Liver (tissue), 9 donors: Measurements from ENCODE around the gene RHOV. TPM values are rescaled to one million over a fixed set of nuclear protein-coding genes. Genes with fewer than 3 reads are reported as not detected.

Experiments used
- DNase-seq: peaks from one replicate; pipeline ENCODE4 v3.0.0-alpha.2; 2017; ENCODE audit warnings: low spot score
- H3K27ac ChIP-seq, 2 donors: one replicate each; pipeline ENCODE4 v1.7.0; 2013; ENCODE audit warnings: inconsistent platforms in 2 of 2, low read length in 2 of 2, control low read depth in 1 of 2, low read depth in 1 of 2, mild to moderate bottlenecking in 1 of 2
- H3K27me3 ChIP-seq, 4 donors: one replicate each; pipeline versions ENCODE4 v1.6.1 to v1.7.0; 2013; ENCODE audit warnings: low read length in 3 of 4, inconsistent platforms in 1 of 4, mild to moderate bottlenecking in 1 of 4, moderate library complexity in 1 of 4; ENCODE audit not compliant: control insufficient read depth in 4 of 4, insufficient read depth in 4 of 4
- H3K36me3 ChIP-seq, 4 donors: one replicate each; pipeline versions ENCODE4 v1.6.1 to v1.7.0; 2013; ENCODE audit warnings: low read length in 3 of 4, mild to moderate bottlenecking in 3 of 4, low read depth in 1 of 4, moderate library complexity in 1 of 4; ENCODE audit not compliant: control insufficient read depth in 4 of 4, insufficient read depth in 3 of 4
- H3K4me1 ChIP-seq, 4 donors: one replicate each; pipeline versions ENCODE4 v1.6.1 to v1.7.0; 2013; ENCODE audit warnings: low read length in 3 of 4, mild to moderate bottlenecking in 3 of 4, moderate library complexity in 1 of 4; ENCODE audit not compliant: control insufficient read depth in 4 of 4, insufficient read depth in 4 of 4
- H3K4me3 ChIP-seq, 3 donors: one replicate each; pipeline versions ENCODE4 v1.6.1 to v1.7.0; 2013; ENCODE audit warnings: low read length in 3 of 3, control low read depth in 1 of 3, low read depth in 1 of 3, mild to moderate bottlenecking in 1 of 3
- H3K9ac ChIP-seq, 2 donors: one replicate each; pipeline ENCODE4 v1.7.0; 2013; ENCODE audit warnings: low read length in 2 of 2, mild to moderate bottlenecking in 2 of 2, moderate library complexity in 2 of 2, control low read depth in 1 of 2, low read depth in 1 of 2
- H3K9me3 ChIP-seq, 4 donors: one replicate each; pipeline versions ENCODE4 v1.6.1 to v1.7.0; 2013; ENCODE audit warnings: low read length in 3 of 4; ENCODE audit not compliant: control insufficient read depth in 4 of 4
- ATF3 ChIP-seq: IDR thresholded peaks from 2 replicates; pipeline ENCODE4 v1.6.1; 2016; ENCODE audit warnings: antibody characterized with exemption
- CTCF ChIP-seq: fragments of 150-350 bp; IDR thresholded peaks from 2 replicates; pipeline ENCODE4 v1.5.1; 2017; ENCODE audit warnings: improper control_type of control experiment, low read depth, low read length; ENCODE audit not compliant: missing input control
- EGR1 ChIP-seq, 2 donors: IDR thresholded peaks; 2 replicates each; pipeline ENCODE4 v1.6.1; 2016 to 2018; ENCODE audit warnings: antibody characterized with exemption in 2 of 2, low read depth in 2 of 2
- FOXA1 ChIP-seq: IDR thresholded peaks from 2 replicates; pipeline ENCODE4 v1.6.1; 2016; ENCODE audit warnings: antibody characterized with exemption
- FOXA2 ChIP-seq: IDR thresholded peaks from 2 replicates; pipeline ENCODE4 v1.6.1; 2016; ENCODE audit warnings: antibody characterized with exemption
- GABPA ChIP-seq, 2 donors: IDR thresholded peaks in 1 of 2; conservative IDR thresholded peaks in 1 of 2; 2 replicates each; pipeline ENCODE4 v1.6.1; 2016; ENCODE audit warnings: antibody characterized with exemption in 2 of 2, mild to moderate bottlenecking in 1 of 2, moderate library complexity in 1 of 2
- HNF4A ChIP-seq, 2 donors: conservative IDR thresholded peaks; 2 replicates each; pipeline ENCODE4 v1.6.1; 2016; ENCODE audit warnings: antibody characterized with exemption in 2 of 2, mild to moderate bottlenecking in 2 of 2
- HNF4G ChIP-seq: IDR thresholded peaks from 2 replicates; pipeline ENCODE4 v1.6.1; 2016; ENCODE audit warnings: antibody characterized with exemption
- JUND ChIP-seq, 2 donors: IDR thresholded peaks; 2 replicates each; pipeline ENCODE4 v1.6.1; 2016; ENCODE audit warnings: antibody characterized with exemption in 2 of 2
- MAX ChIP-seq: IDR thresholded peaks from 2 replicates; pipeline ENCODE4 v1.6.1; 2016; ENCODE audit warnings: antibody characterized with exemption
- NR2F2 ChIP-seq: IDR thresholded peaks from 2 replicates; pipeline ENCODE4 v1.6.1; 2016; ENCODE audit warnings: antibody characterized with exemption
- RAD21 ChIP-seq, 2 donors: IDR thresholded peaks; 2 replicates each; pipeline ENCODE4 v1.6.1; 2016; ENCODE audit warnings: antibody characterized with exemption in 2 of 2, mild to moderate bottlenecking in 2 of 2
- RXRA ChIP-seq, 2 donors: IDR thresholded peaks; 2 replicates each; pipeline ENCODE4 v1.6.1; 2017 to 2018; ENCODE audit warnings: antibody characterized with exemption in 2 of 2, mild to moderate bottlenecking in 1 of 2
- SP1 ChIP-seq: IDR thresholded peaks from 2 replicates; pipeline ENCODE4 v1.6.1; 2018; ENCODE audit warnings: antibody characterized with exemption, mild to moderate bottlenecking
- TAF1 ChIP-seq: conservative IDR thresholded peaks from 2 replicates; pipeline ENCODE4 v1.6.1; 2016; ENCODE audit warnings: antibody characterized with exemption, mild to moderate bottlenecking
- YY1 ChIP-seq: IDR thresholded peaks from 2 replicates; pipeline ENCODE4 v1.6.1; 2016; ENCODE audit warnings: antibody characterized with exemption, mild to moderate bottlenecking
- ZBTB33 ChIP-seq: IDR thresholded peaks from 2 replicates; pipeline ENCODE4 v1.6.1; 2016; ENCODE audit warnings: antibody characterized with exemption
- WGBS: extraction: QIAGEN DNeasy Blood & Tissue Kit; methylation state at CpG from one replicate; pipeline ENCODE4 v1.1.7; 2013; 5-methylcytosine and 5-hydroxymethylcytosine counted together
- polyA plus RNA-seq, 2 donors: library from polyadenylated mRNA; stranded (reverse) in 1 of 2; unstranded in 1 of 2; fragments of 200-250 nt in 1 of 2; fragments of >200 nt in 1 of 2; fragmentation: Nextera tagmentation in 1 of 2; extraction: Ambion mirVana in 1 of 2; gene quantifications; one replicate each; pipeline versions ENCODE4 v1.2.1 to v1.2.3, GENCODE V29; 2013 to 2015
- total RNA-seq, 2 donors: library from RNA; depleted of rRNA; stranded (reverse); fragments of >200 nt; gene quantifications; one replicate each; pipeline ENCODE4 v1.2.3, GENCODE V29; 2014
- donor health status: healthy.
- donor health status: healthy.
- donor health status: healthy.
- donor health status: healthy.
- donor health status: healthy.

RHOV gene
- total and polyA plus RNA-seq, 4 donors: 0.05 TPM; not detected in 3

- H3K4me1 ChIP-seq: peaks cover 22 to 47% (median 45%) of the 10 kb centered on the region in 4 donors
Measured at GRCh38 chr15:40912478-40912877, 38.4 kb upstream of the RHOV start.

GRCh38 chr15:40911693-40912092 is 37.7 kb upstream of the RHOV start:
- Histone ChIP-seq H3K4me1 (peaks cover 29 to 54% (median 50%) of the 10 kb centered on the region in 4 donors), H3K27me3 (no peaks in the 10 kb centered on the region), H3K9me3 (no peaks in the 10 kb centered on the region), H3K27ac (peak overlapping the region; percentile 17 to 89), H3K4me3 (no peak overlapping the region), H3K9ac (no peak overlapping the region), H3K36me3 (no peaks in the 10 kb centered on the region)
- 56% methylated on average over 2 of the region's 2 CpGs for WGBS
- DNase-seq: no peak
- no peak for TF ChIP-seq EGR1 (IDR thresholded peaks at IDR 0.05; ENCODE audit: low read depth in 2 of 2)
- TF ChIP-seq HNF4G: no peak
- TF ChIP-seq GABPA (IDR thresholded peaks at IDR 0.05 in 1 of 2, conservative IDR thresholded peaks at IDR 0.05 in 1 of 2): no peak
- no peak for TF ChIP-seq YY1
- peak in 1 of 2 donors; percentile 6 for TF ChIP-seq RAD21 (IDR thresholded peaks at IDR 0.05)
- TF ChIP-seq MAX: no peak
- TF ChIP-seq NR2F2: no peak
- TF ChIP-seq HNF4A (conservative IDR thresholded peaks at IDR 0.05): peak; percentile 55
- peak; percentile 18 for TF ChIP-seq FOXA1
- TF ChIP-seq SP1: peak; percentile 50
- TF ChIP-seq TAF1: no peak
- peak; percentile 55 to 57 for TF ChIP-seq RXRA (IDR thresholded peaks at IDR 0.05)

More at GRCh38 chr15:40912478-40912877, 38.4 kb upstream of the RHOV start:
- no peak overlapping the region for H3K27ac ChIP-seq
- H3K36me3 ChIP-seq: no peaks in the 10 kb centered on the region
- no peaks in the 10 kb centered on the region for H3K27me3 ChIP-seq
- DNase-seq: no peak
- no peaks in the 10 kb centered on the region for H3K9me3 ChIP-seq
- H3K4me3 ChIP-seq: no peak overlapping the region
- WGBS: 88% methylated on average over 6 of the region's 6 CpGs
- no peak overlapping the region for H3K9ac ChIP-seq
- no peak for TF ChIP-seq ZBTB33
- TF ChIP-seq ATF3: no peak
- no peak for TF ChIP-seq RAD21 (IDR thresholded peaks at IDR 0.05)
- TF ChIP-seq YY1: no peak
- no peak for TF ChIP-seq FOXA1
- TF ChIP-seq NR2F2: no peak
- TF ChIP-seq MAX: no peak
- no peak for TF ChIP-seq JUND (IDR thresholded peaks at IDR 0.05)
- no peak for TF ChIP-seq SP1
- no peak for TF ChIP-seq EGR1 (IDR thresholded peaks at IDR 0.05; ENCODE audit: low read depth in 2 of 2)

GRCh38 chr15:40911141-40911540 is 37.1 kb upstream of the RHOV start:
- Histone ChIP-seq H3K27me3 (no peaks in the 10 kb centered on the region), H3K27ac (peak overlapping the region; percentile 17 to 89), H3K9me3 (no peaks in the 10 kb centered on the region), H3K9ac (no peak overlapping the region), H3K4me3 (no peak overlapping the region), H3K4me1 (peaks cover 33 to 60% (median 54%) of the 10 kb centered on the region in 4 donors), H3K36me3 (no peaks in the 10 kb centered on the region)
- WGBS: 78% methylated on average over 7 of the region's 7 CpGs
- DNase-seq: no peak
- TF ChIP-seq YY1: no peak
- no peak for TF ChIP-seq CTCF
- TF ChIP-seq FOXA1: no peak
- TF ChIP-seq ZBTB33: no peak
- TF ChIP-seq HNF4G: no peak
- no peak for TF ChIP-seq RXRA (IDR thresholded peaks at IDR 0.05)
- TF ChIP-seq FOXA2: no peak
- no peak for TF ChIP-seq HNF4A (conservative IDR thresholded peaks at IDR 0.05)
- TF ChIP-seq TAF1: no peak
- no peak for TF ChIP-seq ATF3
